Right cardiac atrium (tissue), 5 donors: ENCODE measurements around the gene TGFBR3. TPM values are rescaled to one million over a fixed set of nuclear protein-coding genes. Genes with fewer than 3 reads are reported as not detected.
"Not testable (repeated sequence)": the region's sequence is repeated elsewhere in the genome, so short reads cannot be mapped to it uniquely, and the experiment has no call there.

Experiments used
- ATAC-seq, 2 donors: fragments of 200-7000 bp; cut with Tn5 transposase; one replicate each; pipeline versions ENCODE4 v1.8.0 to v1.9.1; 2020; ENCODE audit warnings: moderate library complexity in 2 of 2, mild to moderate bottlenecking in 1 of 2
- DNase-seq, 3 donors: peaks; one replicate each; pipeline ENCODE4 v3.0.0-alpha.2; 2020
- H3K27ac ChIP-seq: one replicate; pipeline ENCODE4 v1.5.1; 2013; ENCODE audit warnings: mild to moderate bottlenecking, low read length, control low read depth, moderate library complexity
- H3K27me3 ChIP-seq: one replicate; pipeline ENCODE4 v1.6.1; 2013; ENCODE audit not compliant: control insufficient read depth, insufficient read depth
- H3K4me1 ChIP-seq: one replicate; pipeline ENCODE4 v1.6.1; 2013; ENCODE audit warnings: low read length; ENCODE audit not compliant: control insufficient read depth, insufficient read depth
- H3K4me3 ChIP-seq: one replicate; pipeline ENCODE4 v1.5.1; 2013; ENCODE audit warnings: low read length, control low read depth
- H3K9me3 ChIP-seq: one replicate; pipeline ENCODE4 v1.6.1; 2013; ENCODE audit warnings: low read length; ENCODE audit not compliant: control insufficient read depth
- WGBS: extraction: QIAGEN DNeasy Blood & Tissue Kit; methylation state at CpG from one replicate; pipeline ENCODE4 v1.1.7; 2013; 5-methylcytosine and 5-hydroxymethylcytosine counted together
- intact Hi-C, 4 donors: fragments of 100-400 bp; cut with DNase I; formaldehyde crosslinking; loops; one replicate each; pipeline versions ENCODE4 v1.11.0 to v1.14.0; 2022 to 2023
- polyA plus RNA-seq: library from polyadenylated mRNA; stranded (reverse); fragments of 200-250 nt; gene quantifications from one replicate; pipeline ENCODE4 v1.2.3, GENCODE V29; 2013
- total RNA-seq, 4 donors: library from RNA; stranded (reverse); fragmentation: NEBNext Ultra II Directional; extraction: Animal tissue kit (Norgen Biotek cat#: 25700); gene quantifications; one replicate each; pipeline ENCODE4 v1.2.1, GENCODE V29; 2021
- donor health status: healthy with polysubstance abuse.
- donor health status: DM: no; HTN: yes; CAD: no.
- donor health status: DM: no; HTN: no; CAD: no.
- donor health status: DM: no; HTN: yes; CAD: no; lungs with severe emphysema.
- donor health status: DM: yes; HTN: yes; CAD: no.

The TGFBR3 gene
- total and polyA plus RNA-seq, 5 donors = 14.5 to 52.4 (median 38.9) TPM

DNA sequence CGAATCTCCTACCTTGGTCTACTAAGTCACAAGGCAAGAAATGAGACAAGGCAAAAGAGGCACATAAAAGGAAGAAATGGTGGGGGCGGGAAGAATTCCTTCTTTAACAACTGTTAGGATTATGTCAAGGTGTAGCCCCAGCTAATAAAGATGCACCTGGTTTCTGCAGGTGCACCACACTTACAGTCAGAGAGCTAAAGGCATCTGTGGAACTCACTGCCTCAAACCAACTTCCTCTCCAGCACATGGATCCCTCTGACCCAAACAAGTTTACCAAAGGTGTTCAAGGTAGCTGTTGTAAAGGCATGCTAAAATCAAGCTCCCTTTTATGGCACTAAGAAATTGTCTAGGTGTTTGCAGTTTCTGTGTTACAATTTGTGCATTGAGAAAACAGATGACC is 38.1 kb downstream of the TGFBR3 start:
- DNase-seq (no peak), ATAC-seq (no peak)
- Histone ChIP-seq H3K4me3 (no peak overlapping the region), H3K27ac (no peak overlapping the region), H3K27me3 (no peaks in the 10 kb centered on the region), H3K9me3 (no peaks in the 10 kb centered on the region), H3K4me1 (peaks cover 16% of the 10 kb centered on the region)
- intact Hi-C loops = loop anchor here in 1 of 4 donors (5.0 kb wide), 1 partner anchor 34 kb away; no protein-coding TSS in a partner anchor
- WGBS = 72% methylated on average over 2 of the region's 2 CpGs

DNA sequence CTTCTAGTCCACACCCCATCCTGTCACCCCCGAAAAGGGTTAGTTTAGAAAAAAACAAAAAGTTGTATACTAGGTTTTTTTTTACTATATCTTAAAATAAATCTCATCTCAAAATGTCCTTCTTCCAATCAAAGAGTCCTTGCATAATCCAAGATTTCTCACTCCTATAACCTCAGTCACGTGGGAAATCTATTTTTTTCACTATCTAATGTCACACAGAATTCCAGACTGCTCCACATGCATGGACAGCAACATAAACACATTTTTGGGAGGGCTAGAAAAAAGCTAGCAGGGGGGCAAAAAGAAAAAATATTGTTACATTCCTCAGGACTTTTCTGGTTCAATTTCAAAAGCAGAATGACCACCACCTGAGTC is 39.3 kb downstream of the TGFBR3 start:
- Histone ChIP-seq H3K9me3 (no peaks in the 10 kb centered on the region), H3K4me1 (peaks cover 13% of the 10 kb centered on the region), H3K27ac (peak overlapping the region; percentile 69), H3K4me3 (no peak overlapping the region), H3K27me3 (no peaks in the 10 kb centered on the region)
- intact Hi-C loops = loop anchor here in 1 of 4 donors (5.0 kb wide), 1 partner anchor 36 kb away; no protein-coding TSS in a partner anchor
- WGBS = 20% methylated on average over 2 of the region's 2 CpGs
- no peak for ATAC-seq
- DNase-seq = no peak

DNA sequence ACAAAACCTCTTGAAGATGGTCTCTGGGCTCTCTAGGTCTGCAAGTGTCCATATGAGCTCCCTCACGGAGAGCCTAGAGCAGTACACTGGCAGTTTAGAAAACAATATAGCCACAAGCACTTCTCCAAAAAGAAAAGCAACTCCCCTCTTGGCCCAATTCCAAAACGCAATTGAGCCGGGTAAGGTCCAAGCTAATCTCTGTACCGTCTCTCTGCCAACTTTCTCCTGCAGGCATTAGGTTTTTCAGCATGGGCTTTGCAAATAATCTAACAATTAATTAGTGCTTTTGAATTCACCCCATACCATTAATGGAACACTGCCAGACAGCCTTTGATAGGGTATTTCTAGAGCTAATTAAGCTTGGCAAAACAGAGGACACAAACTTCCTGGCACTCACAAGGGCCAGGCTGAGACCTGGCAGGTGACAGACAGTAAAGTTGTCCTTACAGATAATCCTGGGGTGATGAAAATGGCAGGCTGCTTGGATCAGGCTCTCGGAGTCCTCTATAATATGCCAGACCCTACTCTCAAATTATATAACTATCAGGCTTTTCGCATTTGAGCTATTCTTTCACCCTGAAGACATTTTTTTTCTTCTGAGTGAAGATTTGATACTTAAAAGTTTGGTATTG is 39.8 kb downstream of the TGFBR3 start:
- no peak overlapping the region for H3K4me3 ChIP-seq
- ATAC-seq = peak; percentile 77 to 83
- H3K4me1 ChIP-seq = peaks cover 13% of the 10 kb centered on the region
- H3K27ac ChIP-seq = peak overlapping the region; percentile 86
- H3K27me3 ChIP-seq = no peaks in the 10 kb centered on the region
- H3K9me3 ChIP-seq = no peaks in the 10 kb centered on the region
- peak in 2 of 3 donors; percentile 39 to 64 for DNase-seq
- WGBS = 18% methylated on average over 6 of the region's 6 CpGs
- intact Hi-C loops = loop anchor here in 1 of 4 donors (5.0 kb wide), 1 partner anchor 36 kb away; no protein-coding TSS in a partner anchor

DNA sequence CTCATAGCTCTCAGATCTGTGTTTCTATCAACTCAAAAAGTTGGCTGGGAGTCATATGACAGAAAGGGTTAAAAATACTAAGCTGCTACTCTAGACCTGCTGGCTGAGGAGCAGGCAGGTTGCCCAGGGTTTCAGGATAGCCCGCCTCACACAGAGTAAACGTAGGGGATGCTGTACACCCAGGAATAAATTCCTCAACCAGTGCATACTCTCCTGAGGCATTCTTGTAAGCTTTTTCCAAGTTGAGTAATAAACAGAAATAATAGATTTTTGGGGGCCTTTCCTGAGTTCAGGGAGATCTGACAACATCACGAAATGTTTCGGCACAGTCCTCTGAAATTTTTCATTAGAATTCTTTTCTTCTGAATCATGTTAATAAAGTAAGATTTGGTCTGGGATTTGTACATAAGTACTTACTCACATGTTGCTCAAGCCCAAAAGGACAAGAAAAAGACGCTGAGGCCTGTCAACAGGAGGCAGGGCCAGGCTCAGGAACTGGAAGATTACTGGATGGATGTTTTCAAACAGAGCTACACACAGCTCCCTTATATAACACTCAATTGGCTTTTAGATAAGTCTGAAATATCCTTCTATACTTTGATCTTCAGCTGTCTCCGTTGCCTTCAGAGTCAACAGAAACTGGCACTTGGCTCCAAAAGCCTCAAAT is 41.0 kb downstream of the TGFBR3 start:
- intact Hi-C loops = loop anchor here in 1 of 4 donors (5.0 kb wide), 1 partner anchor 37 kb away; no protein-coding TSS in a partner anchor
- Histone ChIP-seq H3K4me3 (no peak overlapping the region), H3K27me3 (no peaks in the 10 kb centered on the region), H3K4me1 (peaks cover 13% of the 10 kb centered on the region), H3K27ac (peak overlapping the region; percentile 95), H3K9me3 (no peaks in the 10 kb centered on the region)
- DNase-seq = peak in 2 of 3 donors; percentile 59 to 81
- ATAC-seq = peak; percentile 92 to 93
- 32% methylated on average over 6 of the region's 6 CpGs for WGBS

DNA sequence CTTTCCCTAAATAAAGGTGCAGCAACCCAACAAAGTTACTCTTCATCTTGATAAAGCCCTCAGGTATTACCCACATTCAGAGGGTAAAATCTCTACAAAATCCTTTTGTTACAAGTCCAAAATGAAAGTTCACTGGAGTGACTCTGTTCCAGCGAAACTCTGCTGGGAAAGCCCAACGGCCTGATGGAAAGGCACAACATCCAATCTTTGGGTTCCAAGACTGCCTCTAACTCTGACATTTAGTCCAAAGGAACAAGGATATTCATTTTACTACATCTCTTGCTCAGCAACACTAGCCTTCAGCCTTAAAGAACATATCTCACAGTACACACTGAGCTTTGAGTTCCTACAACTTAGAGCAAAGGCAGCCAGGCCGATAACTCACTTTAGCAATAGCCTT is 42.1 kb downstream of the TGFBR3 start:
- intact Hi-C loops = no loop called here
- 97% methylated on average over 3 of the region's 3 CpGs for WGBS
- no peaks in the 10 kb centered on the region for H3K9me3 ChIP-seq
- peaks cover 9% of the 10 kb centered on the region for H3K4me1 ChIP-seq
- no peak for ATAC-seq
- DNase-seq = no peak
- H3K4me3 ChIP-seq = no peak overlapping the region
- peak overlapping the region; percentile 30 for H3K27ac ChIP-seq
- no peaks in the 10 kb centered on the region for H3K27me3 ChIP-seq

DNA sequence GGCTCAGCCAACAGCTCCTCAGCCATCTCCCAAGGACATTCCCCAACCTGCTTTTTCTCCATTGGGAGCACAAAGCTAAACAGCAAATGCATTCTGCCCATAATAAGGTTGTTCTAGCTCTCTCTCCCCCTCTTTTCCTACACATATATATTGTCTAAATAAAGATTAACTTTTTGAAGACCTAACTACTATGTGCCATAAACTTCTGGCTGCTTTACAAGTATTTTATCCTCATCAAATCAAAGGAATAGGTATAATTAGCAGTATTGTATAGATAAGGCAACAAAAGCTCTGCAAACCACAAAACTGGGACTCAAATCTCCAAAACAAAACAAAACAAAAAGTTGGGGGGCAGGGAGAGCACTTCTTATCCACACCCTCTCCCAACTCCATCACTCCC is 43.4 kb downstream of the TGFBR3 start:
- peaks cover 4% of the 10 kb centered on the region for H3K4me1 ChIP-seq
- no peaks in the 10 kb centered on the region for H3K27me3 ChIP-seq
- no peaks in the 10 kb centered on the region for H3K9me3 ChIP-seq
- H3K4me3 ChIP-seq = no peak overlapping the region
- ATAC-seq = no peak
- H3K27ac ChIP-seq = peak overlapping the region; percentile 45
- intact Hi-C loops = no loop called here
- no peak for DNase-seq

DNA sequence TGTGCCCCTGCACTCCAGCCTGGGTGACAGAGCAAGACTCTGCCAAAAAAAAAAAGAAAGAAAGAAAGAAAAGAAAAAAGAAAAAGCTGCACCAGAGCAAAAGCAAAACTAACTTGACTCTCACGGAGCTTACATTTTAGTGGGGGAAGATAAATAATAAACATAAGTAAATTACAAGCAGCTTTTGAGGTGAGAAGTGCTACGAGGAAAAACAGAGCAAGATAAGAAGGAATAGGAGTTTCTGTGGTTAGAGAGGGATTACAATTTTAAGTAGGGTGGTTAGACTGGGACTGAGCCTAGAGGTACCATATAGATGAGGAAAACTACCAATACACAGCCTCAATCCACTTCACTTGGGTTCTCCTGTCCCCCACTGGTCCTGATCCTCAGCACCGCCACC is 43.9 kb downstream of the TGFBR3 start:
- H3K27ac ChIP-seq = peak overlapping the region; percentile 45
- H3K4me1 ChIP-seq = peaks cover 4% of the 10 kb centered on the region
- intact Hi-C loops = no loop called here
- no peaks in the 10 kb centered on the region for H3K9me3 ChIP-seq
- H3K4me3 ChIP-seq = no peak overlapping the region
- WGBS = 86% methylated on average over 3 of the region's 3 CpGs
- ATAC-seq = no peak
- H3K27me3 ChIP-seq = no peaks in the 10 kb centered on the region
- no peak for DNase-seq

DNA sequence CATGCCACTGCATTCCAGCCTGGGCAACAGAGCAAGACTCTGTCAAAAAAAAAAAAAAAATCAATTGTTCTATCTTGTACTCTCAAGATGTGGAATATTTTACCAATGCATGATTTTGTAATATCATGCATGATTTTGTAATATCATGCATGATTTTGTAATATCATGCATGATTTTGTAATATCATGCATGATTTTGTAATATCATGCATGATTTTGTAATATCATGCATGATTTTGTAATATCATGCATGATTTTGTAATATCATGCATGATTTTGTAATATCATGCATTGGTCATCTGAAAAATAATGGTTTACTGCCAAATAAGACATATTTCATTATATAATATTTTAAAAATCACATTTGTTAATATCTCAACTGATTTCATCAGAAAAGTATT is 45.7 kb downstream of the TGFBR3 start:
- H3K4me3 ChIP-seq, ATAC-seq, intact Hi-C loops, H3K4me1 ChIP-seq, H3K27ac ChIP-seq, H3K27me3 ChIP-seq, DNase-seq, H3K9me3 ChIP-seq: not testable (repeated sequence)

DNA sequence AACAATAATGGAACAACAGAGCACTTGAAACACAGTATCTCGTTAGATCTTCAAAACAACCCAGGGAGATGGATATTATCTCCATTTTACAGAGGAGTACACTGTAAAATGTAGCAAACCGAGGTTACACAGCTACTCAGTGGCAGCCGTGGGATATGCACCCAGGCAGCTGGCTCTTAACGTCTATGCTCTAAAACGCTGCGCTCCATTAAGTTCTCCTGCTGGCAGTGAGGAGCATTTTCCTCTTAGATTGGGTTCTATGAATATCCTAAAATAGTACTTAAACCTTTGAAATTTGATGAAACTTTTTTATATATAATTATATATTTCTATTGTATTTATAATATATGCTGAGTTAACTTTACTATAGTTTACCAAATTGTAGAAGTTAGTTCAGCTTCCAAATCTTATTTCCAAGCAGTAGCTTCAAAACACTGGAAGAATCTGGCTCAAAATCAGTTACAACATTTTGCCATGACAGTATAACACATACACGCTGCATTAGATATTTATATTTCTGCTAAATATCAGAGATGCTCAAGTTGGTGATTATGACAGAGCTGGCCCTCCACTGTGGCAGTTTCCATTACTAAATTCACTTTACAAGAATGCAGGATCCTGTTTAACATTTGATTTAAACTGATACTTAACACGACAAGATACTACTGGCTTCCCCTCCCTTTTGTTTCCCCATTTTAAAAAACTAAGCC is 49.5 kb downstream of the TGFBR3 start:
- H3K27me3 ChIP-seq = no peaks in the 10 kb centered on the region
- no peak overlapping the region for H3K27ac ChIP-seq
- intact Hi-C loops = loop anchor here in 2 of 4 donors (10.0 kb wide), 1 partner anchor 48 kb away; the partner anchor contains the start of gene TGFBR3 (in 2 of the 2)
- WGBS = 63% methylated on average over 8 of the region's 8 CpGs
- no peaks in the 10 kb centered on the region for H3K4me1 ChIP-seq
- ATAC-seq (peak; percentile 48 to 63), DNase-seq (no peak)
- H3K4me3 ChIP-seq = no peak overlapping the region
- no peaks in the 10 kb centered on the region for H3K9me3 ChIP-seq

DNA sequence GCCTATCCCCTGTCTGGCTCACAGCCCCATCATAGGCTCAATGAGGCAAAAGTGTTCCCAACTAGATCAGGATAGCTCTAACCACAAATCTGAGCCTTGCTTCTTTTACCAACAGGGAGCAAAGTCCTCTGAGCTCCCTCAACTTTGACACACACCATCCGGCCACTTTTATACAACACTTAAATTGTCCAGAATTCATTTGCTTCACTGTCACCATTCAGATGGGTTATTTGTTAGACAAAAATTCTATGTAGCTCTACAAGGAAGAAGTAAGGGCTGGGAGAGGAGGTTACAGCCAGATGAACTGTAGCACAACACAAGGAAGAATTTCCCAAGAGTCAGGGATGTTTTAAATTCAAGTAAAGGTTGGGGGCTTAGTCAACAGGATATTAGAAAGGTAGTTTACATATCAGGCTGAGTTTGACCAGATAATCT is 50.8 kb downstream of the TGFBR3 start:
- no peak for ATAC-seq
- intact Hi-C loops = loop anchor here in 2 of 4 donors (10.0 kb wide), 1 partner anchor 50 kb away; the partner anchor contains the start of gene TGFBR3 (in 2 of the 2)
- H3K4me3 ChIP-seq = no peak overlapping the region
- peaks cover 9% of the 10 kb centered on the region for H3K4me1 ChIP-seq
- 90% methylated on average over 1 of the region's 1 CpG for WGBS
- no peak for DNase-seq
- no peaks in the 10 kb centered on the region for H3K27me3 ChIP-seq
- H3K9me3 ChIP-seq = no peaks in the 10 kb centered on the region
- H3K27ac ChIP-seq = no peak overlapping the region

DNA sequence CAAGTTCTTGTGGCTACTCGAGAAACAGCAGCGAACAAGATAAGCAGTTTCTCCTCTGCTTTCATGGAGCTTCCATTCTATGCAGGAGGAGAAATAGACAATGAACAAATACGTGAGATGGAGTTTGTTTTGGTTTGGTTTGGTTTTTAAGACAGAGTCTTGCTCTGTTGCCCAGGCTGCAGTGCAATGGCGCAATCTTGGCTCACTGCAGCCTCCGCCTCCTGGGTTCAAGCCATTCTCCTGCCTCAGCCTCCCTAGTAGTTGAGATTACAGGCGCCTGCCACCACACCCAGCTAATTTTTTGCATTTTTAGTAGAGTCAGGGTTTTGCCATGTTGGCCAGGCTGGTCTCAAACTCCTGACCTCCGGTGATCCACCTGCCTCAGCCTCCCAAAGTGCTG is 51.4 kb downstream of the TGFBR3 start:
- H3K27ac ChIP-seq, H3K9me3 ChIP-seq, H3K27me3 ChIP-seq, DNase-seq, H3K4me3 ChIP-seq, ATAC-seq: not testable (repeated sequence)
- WGBS = 91% methylated on average over 7 of the region's 7 CpGs
- intact Hi-C loops = loop anchor here in 2 of 4 donors (10.0 kb wide), 1 partner anchor 50 kb away; the partner anchor contains the start of gene TGFBR3 (in 2 of the 2)
- H3K4me1 ChIP-seq = peaks cover 13% of the 10 kb centered on the region
